Measurements from ENCODE around the gene USP26. TPM values are rescaled to one million over a fixed set of nuclear protein-coding genes. Genes with fewer than 3 reads are reported as not detected.

USP26 gene
- total and polyA plus RNA-seq, 2 of the 13 experiments (the other 11 are each of a cell fraction or from before 2014, with no cell fraction given): not detected

GRCh38 chrX:133094098-133094731 lies 2.7 kb downstream of the USP26 start:
- no peak overlapping the region for H3K4me2 ChIP-seq (ENCODE audit: low read depth, low read length)
- ATAC-seq (no peak), DNase-seq (ENCODE audit: low spot score) (no peak), FAIRE-seq (no peak)
- H3K27ac ChIP-seq (ENCODE audit: extremely low read length, insufficient read depth, low read length): no peak overlapping the region
- no peak overlapping the region for H3K4me3 ChIP-seq (replicated peaks in 1 of 3; ENCODE audit: insufficient read depth in 1 of 3, low read depth in 2 of 3, low read length in 3 of 3)
- in situ Hi-C loops (cut with HindIII; ENCODE audit: extremely low pct_ligation_motif_present, low pct_unique_long_range_greater_than_20kb): no loop called here
- no peaks in the 10 kb centered on the region for H4K20me1 ChIP-seq (ENCODE audit: insufficient read depth, low read length)
- no peaks in the 10 kb centered on the region for H3K9me3 ChIP-seq (ENCODE audit: low read length)
- H2AFZ ChIP-seq (ENCODE audit: low read length): no peak overlapping the region
- intact Hi-C loops (cut with micrococcal nuclease; ENCODE audit: unreplicated experiment): no loop called here
- H3K4me1 ChIP-seq (ENCODE audit: insufficient read depth, low read length): no peaks in the 10 kb centered on the region
- no peaks in the 10 kb centered on the region for H3K36me3 ChIP-seq (replicated peaks in 1 of 2; ENCODE audit: control insufficient read depth in 1 of 2, insufficient read depth in 2 of 2, low read length in 2 of 2)
- 22% methylated on average over 7 of the region's 8 CpGs for WGBS (ENCODE audit: low lambda C conversion rate)
- ChIA-PET POLR2A (no interaction called here), CTCF (ENCODE audit: low intra/inter-chr PET ratio, low total read pairs) (no interaction called here)
- H3K79me2 ChIP-seq (ENCODE audit: insufficient read depth, low read length): no peaks in the 10 kb centered on the region
- TF ChIP-seq DZIP1 (CRISPR knock-in tag; IDR thresholded peaks at IDR 0.05) (no peak), ZC3H4 (CRISPR knock-in tag; IDR thresholded peaks at IDR 0.05; ENCODE audit: borderline replicate concordance) (no peak), XRCC5 (optimal IDR thresholded peaks at IDR 0.05; ENCODE audit: low read length) (no peak), SNAPC4 (CRISPR knock-in tag; IDR thresholded peaks at IDR 0.05) (no peak), MTF1 (CRISPR knock-in tag; IDR thresholded peaks at IDR 0.05) (no peak)
- H3K27me3 ChIP-seq (ENCODE audit: control insufficient read depth in 1 of 2, insufficient read depth in 2 of 2, low read length in 2 of 2): no peaks in the 10 kb centered on the region
- BruUV-seq (replicated peaks): no TSS peak
- H3K9ac ChIP-seq (ENCODE audit: insufficient read depth, low read depth, low read length): no peak overlapping the region
